GM12891 (cell line): ENCODE data around the gene RAC2.
A peak's percentile ranks its signal among the peaks of the same experiment; 100 is the strongest.

ENCODE experiments used
- POLR2A ChIP-seq: IDR thresholded peaks from 2 replicates; pipeline ENCODE4 v1.6.1; 2011; ENCODE audit warnings: low read depth, low read length, control low read depth
- POLR2AphosphoS5 ChIP-seq: IDR thresholded peaks from 2 replicates; pipeline ENCODE4 v1.6.1; 2011; ENCODE audit warnings: low read depth, low read length, control low read depth

GRCh38 chr22:37282385-37282677 is 38.3 kb upstream of the RAC2 start, which contains the start of gene CYTH4:
- TF ChIP-seq POLR2A (0 out of 2 replicates have a peak, but pooled peaks have one; percentile 29), POLR2AphosphoS5 (no peak)
